Measurements from ENCODE around the gene AZU1. TPM values are rescaled to one million over a fixed set of nuclear protein-coding genes. Genes with fewer than 3 reads are reported as not detected.

AZU1 gene, protein sequence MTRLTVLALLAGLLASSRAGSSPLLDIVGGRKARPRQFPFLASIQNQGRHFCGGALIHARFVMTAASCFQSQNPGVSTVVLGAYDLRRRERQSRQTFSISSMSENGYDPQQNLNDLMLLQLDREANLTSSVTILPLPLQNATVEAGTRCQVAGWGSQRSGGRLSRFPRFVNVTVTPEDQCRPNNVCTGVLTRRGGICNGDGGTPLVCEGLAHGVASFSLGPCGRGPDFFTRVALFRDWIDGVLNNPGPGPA
- total RNA-seq = not detected

DNA sequence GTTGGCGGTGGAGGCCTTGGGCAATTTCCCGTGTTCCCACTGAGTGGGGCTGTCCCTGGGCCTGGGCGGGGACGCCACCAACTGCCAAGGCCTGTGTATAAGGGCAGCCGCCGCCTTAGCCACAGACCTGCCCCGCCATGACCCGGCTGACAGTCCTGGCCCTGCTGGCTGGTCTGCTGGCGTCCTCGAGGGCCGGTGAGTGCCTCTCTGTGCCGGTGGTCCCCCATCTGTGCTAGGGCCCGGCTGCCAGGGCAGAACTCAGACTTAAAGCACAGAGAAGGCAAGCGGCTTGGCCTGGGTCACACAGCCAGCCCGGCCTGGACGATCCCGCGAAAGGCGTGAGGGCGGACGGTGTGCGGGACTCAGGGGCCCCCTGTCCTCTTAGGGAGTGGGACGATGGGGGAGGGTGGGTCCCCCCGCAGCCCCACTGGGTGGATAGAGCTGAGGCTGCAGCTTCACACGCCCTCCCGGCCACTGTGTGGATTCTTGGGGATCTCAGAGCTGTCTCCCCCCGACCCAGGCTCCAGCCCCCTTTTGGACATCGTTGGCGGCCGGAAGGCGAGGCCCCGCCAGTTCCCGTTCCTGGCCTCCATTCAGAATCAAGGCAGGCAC is at the start of gene AZU1:
TSS of gene AZU1 (plus strand) at position 128 of the 612 bp plus-strand sequence. CDS start at position 138, 10 bp downstream.
- Histone ChIP-seq H3K27me3 (peaks cover 39 to 53% (median 42%) of the 10 kb centered on the region in 3 donors), H3K27ac (no peak within 1 kb of the TSS), H3K4me3 (no peak within 1 kb of the TSS), H3K4me1 (no peaks in the 10 kb centered on the region), H3K36me3 (no peaks in the 10 kb centered on the region), H3K9me3 (no peaks in the 10 kb centered on the region)
- no peak for ATAC-seq
- TF ChIP-seq, protein P1, sequence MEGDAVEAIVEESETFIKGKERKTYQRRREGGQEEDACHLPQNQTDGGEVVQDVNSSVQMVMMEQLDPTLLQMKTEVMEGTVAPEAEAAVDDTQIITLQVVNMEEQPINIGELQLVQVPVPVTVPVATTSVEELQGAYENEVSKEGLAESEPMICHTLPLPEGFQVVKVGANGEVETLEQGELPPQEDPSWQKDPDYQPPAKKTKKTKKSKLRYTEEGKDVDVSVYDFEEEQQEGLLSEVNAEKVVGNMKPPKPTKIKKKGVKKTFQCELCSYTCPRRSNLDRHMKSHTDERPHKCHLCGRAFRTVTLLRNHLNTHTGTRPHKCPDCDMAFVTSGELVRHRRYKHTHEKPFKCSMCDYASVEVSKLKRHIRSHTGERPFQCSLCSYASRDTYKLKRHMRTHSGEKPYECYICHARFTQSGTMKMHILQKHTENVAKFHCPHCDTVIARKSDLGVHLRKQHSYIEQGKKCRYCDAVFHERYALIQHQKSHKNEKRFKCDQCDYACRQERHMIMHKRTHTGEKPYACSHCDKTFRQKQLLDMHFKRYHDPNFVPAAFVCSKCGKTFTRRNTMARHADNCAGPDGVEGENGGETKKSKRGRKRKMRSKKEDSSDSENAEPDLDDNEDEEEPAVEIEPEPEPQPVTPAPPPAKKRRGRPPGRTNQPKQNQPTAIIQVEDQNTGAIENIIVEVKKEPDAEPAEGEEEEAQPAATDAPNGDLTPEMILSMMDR (IDR thresholded peaks at IDR 0.05 in 4 of 5, conservative IDR thresholded peaks at IDR 0.05 in 1 of 5) = no peak
- no peak for TF ChIP-seq POLR2A (IDR thresholded peaks at IDR 0.05)
- intact Hi-C loops (cut with DNase I; ENCODE audit: low total_unique reads) (no loop called here), in situ Hi-C loops (cut with MboI; ENCODE audit: low sequenced_read_pairs in 4 of 4) (no loop called here)
- DNase-seq = no peak

DNA sequence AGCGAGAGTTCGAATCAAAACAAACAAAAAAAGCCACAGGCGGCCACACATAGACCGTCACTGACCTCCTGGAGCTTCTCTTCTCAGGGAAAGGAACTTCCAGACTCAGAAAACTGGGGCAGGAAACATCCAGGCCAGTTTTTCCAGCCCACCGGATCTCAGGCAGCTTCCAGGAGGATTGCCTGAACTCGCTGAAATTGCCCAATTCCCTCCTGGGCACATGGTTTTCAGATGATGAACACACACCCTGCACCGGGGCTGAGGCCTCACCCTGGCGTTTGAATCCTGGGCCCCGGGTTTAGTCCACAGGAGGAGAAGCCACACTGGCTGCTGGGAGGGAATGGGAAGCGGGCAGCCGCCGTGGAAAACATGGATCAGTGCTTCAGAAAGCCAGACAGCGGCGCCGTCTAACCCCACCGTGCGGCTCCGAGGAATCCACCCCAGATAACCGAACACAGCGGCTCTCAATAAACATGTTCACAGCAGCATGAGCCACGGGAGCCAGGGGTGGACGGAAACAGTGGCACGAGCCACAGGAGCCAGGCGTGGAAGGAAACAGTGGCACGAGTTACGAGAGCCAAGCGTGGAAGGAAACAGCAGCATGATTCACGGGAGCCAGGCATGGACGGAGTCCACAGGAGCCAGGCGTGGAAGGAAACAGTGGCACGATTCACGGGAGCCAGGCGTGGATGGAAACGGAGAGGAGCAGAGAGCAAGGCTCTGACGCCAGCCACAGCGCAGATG is 48.6 kb upstream of the AZU1 start:
- Histone ChIP-seq H3K36me3 (no peaks in the 10 kb centered on the region), H3K4me3 (peak overlapping the region in 1 of 4 donors; percentile 28), H3K4me1 (no peaks in the 10 kb centered on the region), H3K9me3 (no peaks in the 10 kb centered on the region), H3K27ac (peak overlapping the region in 2 of 4 donors; percentile 53 to 56), H3K27me3 (peaks cover 8 to 11% (median 8%) of the 10 kb centered on the region in 3 donors)
- peak; percentile 47 to 77 for ATAC-seq
- intact Hi-C loops (cut with DNase I; ENCODE audit: low total_unique reads) (no loop called here), in situ Hi-C loops (cut with MboI; ENCODE audit: low sequenced_read_pairs in 4 of 4) (loop anchor here in 3 of 4 donors (10.0 kb wide), 3 partner anchors 146 to 206 kb away; partner anchors contain the start of genes ARID3A (in 1 of the 3) and WDR18 (in 1 of the 3))
- TF ChIP-seq POLR2A (IDR thresholded peaks at IDR 0.05) = no peak
- TF ChIP-seq, protein P1 (IDR thresholded peaks at IDR 0.05 in 4 of 5, conservative IDR thresholded peaks at IDR 0.05 in 1 of 5) = no peak
- DNase-seq = peak in 1 of 2 donors; percentile 55

DNA sequence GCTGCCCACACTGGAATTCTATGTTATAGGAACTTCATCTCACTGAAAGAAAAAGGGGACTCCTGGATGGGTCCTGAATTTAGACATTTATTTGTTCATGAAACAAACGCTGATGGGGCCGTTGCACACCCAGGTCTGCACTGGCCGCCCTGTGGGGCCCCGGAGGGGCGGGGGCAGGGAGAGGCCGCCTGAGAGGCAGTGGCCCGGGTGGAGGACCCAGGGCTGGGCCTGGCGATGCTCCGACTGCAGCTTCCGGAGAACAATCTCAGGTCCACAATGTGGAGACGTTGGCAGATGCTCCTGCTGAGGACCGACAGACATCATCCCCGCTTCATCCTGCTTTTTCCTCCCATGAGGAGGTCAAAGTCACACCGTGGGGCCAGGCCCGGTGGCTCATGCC is 46.7 kb upstream of the AZU1 start:
- Histone ChIP-seq H3K9me3 (no peaks in the 10 kb centered on the region), H3K4me1 (no peaks in the 10 kb centered on the region), H3K36me3 (no peaks in the 10 kb centered on the region), H3K27ac (peak overlapping the region in 2 of 4 donors; percentile 14 to 71), H3K4me3 (peak overlapping the region in 2 of 4 donors; percentile 28 to 44), H3K27me3 (peaks cover 8 to 11% (median 8%) of the 10 kb centered on the region in 3 donors)
- ATAC-seq (no peak), DNase-seq (no peak)
- no peak for TF ChIP-seq POLR2A (IDR thresholded peaks at IDR 0.05)
- TF ChIP-seq, protein P1 (IDR thresholded peaks at IDR 0.05 in 4 of 5, conservative IDR thresholded peaks at IDR 0.05 in 1 of 5) = no peak
- intact Hi-C loops (cut with DNase I; ENCODE audit: low total_unique reads) (no loop called here), in situ Hi-C loops (cut with MboI; ENCODE audit: low sequenced_read_pairs in 4 of 4) (no loop called here)

DNA sequence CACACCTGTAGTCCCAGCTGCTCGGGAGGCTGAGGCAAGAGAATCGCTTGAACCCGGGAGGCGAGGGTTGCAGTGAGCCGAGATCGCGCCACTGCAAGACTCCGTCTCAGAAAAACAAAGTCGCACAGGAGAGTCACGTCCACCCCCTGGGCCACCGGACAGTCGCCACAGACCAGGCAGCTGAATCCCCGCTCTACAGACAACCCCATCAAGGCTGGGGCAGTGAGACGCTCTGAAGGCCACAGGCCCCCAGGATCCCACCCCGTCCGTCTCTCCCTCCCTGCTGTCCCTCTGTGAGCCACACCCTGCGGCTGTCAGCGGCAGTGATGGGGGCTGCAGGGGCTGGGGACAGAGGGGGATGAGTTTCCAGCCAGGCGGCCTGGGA is 45.8 kb upstream of the AZU1 start:
- ATAC-seq (no peak), DNase-seq (no peak)
- Histone ChIP-seq H3K4me1 (no peaks in the 10 kb centered on the region), H3K27ac (peak overlapping the region in 3 of 4 donors; percentile 48 to 71 (median 61)), H3K27me3 (peaks cover 8 to 11% (median 8%) of the 10 kb centered on the region in 3 donors), H3K36me3 (no peaks in the 10 kb centered on the region), H3K9me3 (no peaks in the 10 kb centered on the region), H3K4me3 (peak overlapping the region in 3 of 4 donors; percentile 22 to 44 (median 28))
- in situ Hi-C loops (cut with MboI; ENCODE audit: low sequenced_read_pairs in 4 of 4) (no loop called here), intact Hi-C loops (cut with DNase I; ENCODE audit: low total_unique reads) (no loop called here)
- TF ChIP-seq, protein P1 (IDR thresholded peaks at IDR 0.05 in 4 of 5, conservative IDR thresholded peaks at IDR 0.05 in 1 of 5) = no peak
- TF ChIP-seq POLR2A (IDR thresholded peaks at IDR 0.05) = no peak

All from gastrocnemius medialis (tissue), 4 donors.